ENCODE measurements around the gene TMEM272. TPM values are rescaled to one million over a fixed set of nuclear protein-coding genes. Genes with fewer than 3 reads are reported as not detected.

The TMEM272 gene
- total and polyA plus RNA-seq, 2 of the 13 experiments (the other 11 are each of a cell fraction or from before 2014, with no cell fraction given): 0.37 to 0.62 TPM

DNA sequence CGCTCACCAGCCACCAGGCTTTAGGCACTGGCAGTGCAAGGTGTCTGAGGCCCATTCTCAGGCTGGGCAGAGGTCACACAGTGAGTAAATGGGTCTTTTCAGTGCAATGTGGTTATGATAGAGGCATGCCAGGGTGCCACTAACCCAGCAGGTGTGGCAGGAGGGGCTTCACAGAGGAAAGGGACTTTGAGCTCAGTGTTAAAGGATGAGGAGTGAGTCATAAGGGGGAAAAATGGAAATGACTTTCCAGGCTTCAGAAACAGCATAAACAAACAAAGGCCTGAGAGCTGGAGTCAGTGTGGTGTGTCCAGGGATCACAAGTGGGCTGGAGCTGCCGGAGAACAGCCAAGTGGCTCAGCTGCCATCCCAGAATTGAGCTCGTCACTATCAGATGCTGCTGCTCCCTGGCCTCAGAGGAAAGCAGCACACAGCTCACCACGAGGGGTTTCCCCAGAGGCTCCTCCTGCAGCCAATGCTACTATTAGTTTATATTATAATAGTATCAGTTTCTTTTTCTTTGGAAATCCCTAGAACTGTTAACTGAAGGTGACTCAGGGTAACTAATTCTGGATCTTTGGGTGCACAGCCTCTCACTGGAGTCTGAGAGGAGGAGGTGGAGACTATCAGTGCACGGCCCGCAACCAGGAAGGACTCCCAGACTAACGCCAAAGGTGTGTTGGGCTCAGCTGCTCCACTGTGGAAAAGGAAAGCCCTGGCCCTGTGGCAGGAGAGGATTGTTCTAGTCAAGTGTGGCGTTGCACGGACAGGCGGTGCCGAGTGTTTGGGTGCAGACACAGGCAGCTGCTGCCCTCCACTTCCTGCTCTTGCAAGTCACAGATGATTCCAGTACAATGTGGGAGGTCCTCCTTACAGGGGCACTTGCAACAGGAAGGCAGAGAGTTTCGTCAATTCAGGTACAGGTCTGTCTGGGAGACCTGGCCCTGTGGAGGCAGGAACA, 80.5 kb downstream of the TMEM272 start (continued):
- TF ChIP-seq, protein P1, sequence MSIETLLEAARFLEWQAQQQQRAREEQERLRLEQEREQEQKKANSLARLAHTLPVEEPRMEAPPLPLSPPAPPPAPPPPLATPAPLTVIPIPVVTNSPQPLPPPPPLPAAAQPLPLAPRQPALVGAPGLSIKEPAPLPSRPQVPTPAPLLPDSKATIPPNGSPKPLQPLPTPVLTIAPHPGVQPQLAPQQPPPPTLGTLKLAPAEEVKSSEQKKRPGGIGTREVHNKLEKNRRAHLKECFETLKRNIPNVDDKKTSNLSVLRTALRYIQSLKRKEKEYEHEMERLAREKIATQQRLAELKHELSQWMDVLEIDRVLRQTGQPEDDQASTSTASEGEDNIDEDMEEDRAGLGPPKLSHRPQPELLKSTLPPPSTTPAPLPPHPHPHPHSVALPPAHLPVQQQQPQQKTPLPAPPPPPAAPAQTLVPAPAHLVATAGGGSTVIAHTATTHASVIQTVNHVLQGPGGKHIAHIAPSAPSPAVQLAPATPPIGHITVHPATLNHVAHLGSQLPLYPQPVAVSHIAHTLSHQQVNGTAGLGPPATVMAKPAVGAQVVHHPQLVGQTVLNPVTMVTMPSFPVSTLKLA (IDR thresholded peaks at IDR 0.05): 0 out of 2 replicates have a peak, but pooled peaks have one; percentile 3
- TF ChIP-seq KAT2B (IDR thresholded peaks at IDR 0.05; ENCODE audit: borderline replicate concordance, low read depth, low read length): no peak
- no peak for TF ChIP-seq NBN (conservative IDR thresholded peaks at IDR 0.05)
- 0 out of 2 replicates have a peak, but pooled peaks have one; percentile 5 for TF ChIP-seq GABPB1 (CRISPR knock-in tag; IDR thresholded peaks at IDR 0.05)
- TF ChIP-seq, protein P2, sequence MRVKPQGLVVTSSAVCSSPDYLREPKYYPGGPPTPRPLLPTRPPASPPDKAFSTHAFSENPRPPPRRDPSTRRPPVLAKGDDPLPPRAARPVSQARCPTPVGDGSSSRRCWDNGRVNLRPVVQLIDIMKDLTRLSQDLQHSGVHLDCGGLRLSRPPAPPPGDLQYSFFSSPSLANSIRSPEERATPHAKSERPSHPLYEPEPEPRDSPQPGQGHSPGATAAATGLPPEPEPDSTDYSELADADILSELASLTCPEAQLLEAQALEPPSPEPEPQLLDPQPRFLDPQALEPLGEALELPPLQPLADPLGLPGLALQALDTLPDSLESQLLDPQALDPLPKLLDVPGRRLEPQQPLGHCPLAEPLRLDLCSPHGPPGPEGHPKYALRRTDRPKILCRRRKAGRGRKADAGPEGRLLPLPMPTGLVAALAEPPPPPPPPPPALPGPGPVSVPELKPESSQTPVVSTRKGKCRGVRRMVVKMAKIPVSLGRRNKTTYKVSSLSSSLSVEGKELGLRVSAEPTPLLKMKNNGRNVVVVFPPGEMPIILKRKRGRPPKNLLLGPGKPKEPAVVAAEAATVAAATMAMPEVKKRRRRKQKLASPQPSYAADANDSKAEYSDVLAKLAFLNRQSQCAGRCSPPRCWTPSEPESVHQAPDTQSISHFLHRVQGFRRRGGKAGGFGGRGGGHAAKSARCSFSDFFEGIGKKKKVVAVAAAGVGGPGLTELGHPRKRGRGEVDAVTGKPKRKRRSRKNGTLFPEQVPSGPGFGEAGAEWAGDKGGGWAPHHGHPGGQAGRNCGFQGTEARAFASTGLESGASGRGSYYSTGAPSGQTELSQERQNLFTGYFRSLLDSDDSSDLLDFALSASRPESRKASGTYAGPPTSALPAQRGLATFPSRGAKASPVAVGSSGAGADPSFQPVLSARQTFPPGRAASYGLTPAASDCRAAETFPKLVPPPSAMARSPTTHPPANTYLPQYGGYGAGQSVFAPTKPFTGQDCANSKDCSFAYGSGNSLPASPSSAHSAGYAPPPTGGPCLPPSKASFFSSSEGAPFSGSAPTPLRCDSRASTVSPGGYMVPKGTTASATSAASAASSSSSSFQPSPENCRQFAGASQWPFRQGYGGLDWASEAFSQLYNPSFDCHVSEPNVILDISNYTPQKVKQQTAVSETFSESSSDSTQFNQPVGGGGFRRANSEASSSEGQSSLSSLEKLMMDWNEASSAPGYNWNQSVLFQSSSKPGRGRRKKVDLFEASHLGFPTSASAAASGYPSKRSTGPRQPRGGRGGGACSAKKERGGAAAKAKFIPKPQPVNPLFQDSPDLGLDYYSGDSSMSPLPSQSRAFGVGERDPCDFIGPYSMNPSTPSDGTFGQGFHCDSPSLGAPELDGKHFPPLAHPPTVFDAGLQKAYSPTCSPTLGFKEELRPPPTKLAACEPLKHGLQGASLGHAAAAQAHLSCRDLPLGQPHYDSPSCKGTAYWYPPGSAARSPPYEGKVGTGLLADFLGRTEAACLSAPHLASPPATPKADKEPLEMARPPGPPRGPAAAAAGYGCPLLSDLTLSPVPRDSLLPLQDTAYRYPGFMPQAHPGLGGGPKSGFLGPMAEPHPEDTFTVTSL (CRISPR knock-in tag; IDR thresholded peaks at IDR 0.05; ENCODE audit: borderline replicate concordance): peak; percentile 70; the same call in 1 of the 2 replicates
- peak; percentile 70; the same call in 1 of the 2 replicates for TF ChIP-seq FOXK1 (CRISPR knock-in tag; IDR thresholded peaks at IDR 0.05; ENCODE audit: borderline replicate concordance, low read depth)
- TF ChIP-seq, protein P3, sequence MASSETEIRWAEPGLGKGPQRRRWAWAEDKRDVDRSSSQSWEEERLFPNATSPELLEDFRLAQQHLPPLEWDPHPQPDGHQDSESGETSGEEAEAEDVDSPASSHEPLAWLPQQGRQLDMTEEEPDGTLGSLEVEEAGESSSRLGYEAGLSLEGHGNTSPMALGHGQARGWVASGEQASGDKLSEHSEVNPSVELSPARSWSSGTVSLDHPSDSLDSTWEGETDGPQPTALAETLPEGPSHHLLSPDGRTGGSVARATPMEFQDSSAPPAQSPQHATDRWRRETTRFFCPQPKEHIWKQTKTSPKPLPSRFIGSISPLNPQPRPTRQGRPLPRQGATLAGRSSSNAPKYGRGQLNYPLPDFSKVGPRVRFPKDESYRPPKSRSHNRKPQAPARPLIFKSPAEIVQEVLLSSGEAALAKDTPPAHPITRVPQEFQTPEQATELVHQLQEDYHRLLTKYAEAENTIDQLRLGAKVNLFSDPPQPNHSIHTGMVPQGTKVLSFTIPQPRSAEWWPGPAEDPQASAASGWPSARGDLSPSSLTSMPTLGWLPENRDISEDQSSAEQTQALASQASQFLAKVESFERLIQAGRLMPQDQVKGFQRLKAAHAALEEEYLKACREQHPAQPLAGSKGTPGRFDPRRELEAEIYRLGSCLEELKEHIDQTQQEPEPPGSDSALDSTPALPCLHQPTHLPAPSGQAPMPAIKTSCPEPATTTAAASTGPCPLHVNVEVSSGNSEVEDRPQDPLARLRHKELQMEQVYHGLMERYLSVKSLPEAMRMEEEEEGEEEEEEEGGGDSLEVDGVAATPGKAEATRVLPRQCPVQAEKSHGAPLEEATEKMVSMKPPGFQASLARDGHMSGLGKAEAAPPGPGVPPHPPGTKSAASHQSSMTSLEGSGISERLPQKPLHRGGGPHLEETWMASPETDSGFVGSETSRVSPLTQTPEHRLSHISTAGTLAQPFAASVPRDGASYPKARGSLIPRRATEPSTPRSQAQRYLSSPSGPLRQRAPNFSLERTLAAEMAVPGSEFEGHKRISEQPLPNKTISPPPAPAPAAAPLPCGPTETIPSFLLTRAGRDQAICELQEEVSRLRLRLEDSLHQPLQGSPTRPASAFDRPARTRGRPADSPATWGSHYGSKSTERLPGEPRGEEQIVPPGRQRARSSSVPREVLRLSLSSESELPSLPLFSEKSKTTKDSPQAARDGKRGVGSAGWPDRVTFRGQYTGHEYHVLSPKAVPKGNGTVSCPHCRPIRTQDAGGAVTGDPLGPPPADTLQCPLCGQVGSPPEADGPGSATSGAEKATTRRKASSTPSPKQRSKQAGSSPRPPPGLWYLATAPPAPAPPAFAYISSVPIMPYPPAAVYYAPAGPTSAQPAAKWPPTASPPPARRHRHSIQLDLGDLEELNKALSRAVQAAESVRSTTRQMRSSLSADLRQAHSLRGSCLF (CRISPR knock-in tag; IDR thresholded peaks at IDR 0.05; ENCODE audit: borderline replicate concordance): no peak
- no peak for TF ChIP-seq NFYB (CRISPR knock-in tag; IDR thresholded peaks at IDR 0.05)
- TF ChIP-seq, protein P4, sequence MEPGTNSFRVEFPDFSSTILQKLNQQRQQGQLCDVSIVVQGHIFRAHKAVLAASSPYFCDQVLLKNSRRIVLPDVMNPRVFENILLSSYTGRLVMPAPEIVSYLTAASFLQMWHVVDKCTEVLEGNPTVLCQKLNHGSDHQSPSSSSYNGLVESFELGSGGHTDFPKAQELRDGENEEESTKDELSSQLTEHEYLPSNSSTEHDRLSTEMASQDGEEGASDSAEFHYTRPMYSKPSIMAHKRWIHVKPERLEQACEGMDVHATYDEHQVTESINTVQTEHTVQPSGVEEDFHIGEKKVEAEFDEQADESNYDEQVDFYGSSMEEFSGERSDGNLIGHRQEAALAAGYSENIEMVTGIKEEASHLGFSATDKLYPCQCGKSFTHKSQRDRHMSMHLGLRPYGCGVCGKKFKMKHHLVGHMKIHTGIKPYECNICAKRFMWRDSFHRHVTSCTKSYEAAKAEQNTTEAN (CRISPR knock-in tag; conservative IDR thresholded peaks at IDR 0.05): no peak
- TF ChIP-seq PAWR (CRISPR knock-in tag; IDR thresholded peaks at IDR 0.05; ENCODE audit: borderline replicate concordance): no peak
- TF ChIP-seq HDAC6 (IDR thresholded peaks at IDR 0.05; ENCODE audit: low read depth, low read length): no peak
- TF ChIP-seq, protein P5, sequence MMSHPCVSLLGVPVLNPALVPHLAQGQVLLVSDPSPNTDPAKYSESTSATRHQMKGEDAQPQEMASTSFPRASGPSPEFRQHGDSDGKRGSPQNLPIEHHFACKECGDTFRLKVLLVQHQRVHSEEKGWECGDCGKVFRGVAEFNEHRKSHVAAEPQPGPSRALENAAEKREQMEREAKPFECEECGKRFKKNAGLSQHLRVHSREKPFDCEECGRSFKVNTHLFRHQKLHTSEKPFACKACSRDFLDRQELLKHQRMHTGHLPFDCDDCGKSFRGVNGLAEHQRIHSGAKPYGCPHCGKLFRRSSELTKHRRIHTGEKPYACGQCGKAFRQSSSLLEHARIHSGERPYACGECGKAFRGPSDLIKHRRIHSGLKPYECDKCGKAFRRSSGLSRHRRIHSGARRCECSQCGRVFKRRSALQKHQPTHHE (CRISPR knock-in tag; IDR thresholded peaks at IDR 0.05; ENCODE audit: borderline replicate concordance): no peak

All from HepG2 (cell line).